Measurements from ENCODE around the gene ZFAND3.

DNA sequence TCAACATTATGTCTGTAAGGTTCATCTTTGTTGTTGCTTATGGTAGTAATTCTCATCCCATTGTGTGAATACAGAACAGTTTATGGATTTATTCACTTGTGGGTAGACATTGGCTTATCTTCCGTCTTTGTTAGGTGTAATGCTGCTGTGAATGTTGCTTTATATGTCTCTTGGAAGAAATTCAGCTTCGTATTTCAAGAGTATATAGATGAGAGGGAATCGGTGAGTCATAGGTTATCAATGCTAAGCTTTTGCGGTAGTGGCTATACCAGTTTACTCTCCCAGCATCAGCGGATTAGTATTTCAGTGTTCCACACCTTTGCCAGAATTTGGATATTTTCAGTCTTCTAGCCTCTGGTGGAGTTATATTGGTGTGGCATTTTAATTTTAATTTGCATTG lies 77.8 kb downstream of the ZFAND3 start:
- no peak for TF ChIP-seq POLR2AphosphoS5 (IDR thresholded peaks at IDR 0.05; ENCODE audit: insufficient read depth, low read depth, low read length)
- TF ChIP-seq, protein P1, sequence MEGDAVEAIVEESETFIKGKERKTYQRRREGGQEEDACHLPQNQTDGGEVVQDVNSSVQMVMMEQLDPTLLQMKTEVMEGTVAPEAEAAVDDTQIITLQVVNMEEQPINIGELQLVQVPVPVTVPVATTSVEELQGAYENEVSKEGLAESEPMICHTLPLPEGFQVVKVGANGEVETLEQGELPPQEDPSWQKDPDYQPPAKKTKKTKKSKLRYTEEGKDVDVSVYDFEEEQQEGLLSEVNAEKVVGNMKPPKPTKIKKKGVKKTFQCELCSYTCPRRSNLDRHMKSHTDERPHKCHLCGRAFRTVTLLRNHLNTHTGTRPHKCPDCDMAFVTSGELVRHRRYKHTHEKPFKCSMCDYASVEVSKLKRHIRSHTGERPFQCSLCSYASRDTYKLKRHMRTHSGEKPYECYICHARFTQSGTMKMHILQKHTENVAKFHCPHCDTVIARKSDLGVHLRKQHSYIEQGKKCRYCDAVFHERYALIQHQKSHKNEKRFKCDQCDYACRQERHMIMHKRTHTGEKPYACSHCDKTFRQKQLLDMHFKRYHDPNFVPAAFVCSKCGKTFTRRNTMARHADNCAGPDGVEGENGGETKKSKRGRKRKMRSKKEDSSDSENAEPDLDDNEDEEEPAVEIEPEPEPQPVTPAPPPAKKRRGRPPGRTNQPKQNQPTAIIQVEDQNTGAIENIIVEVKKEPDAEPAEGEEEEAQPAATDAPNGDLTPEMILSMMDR (IDR thresholded peaks at IDR 0.05; ENCODE audit: extremely low read depth in 1 of 2, insufficient read depth in 1 of 2, low read depth in 1 of 2, low read length in 2 of 2): no peak
